ENCODE measurements around the gene AP3D1.
"Not testable (repeated sequence)": the region's sequence is repeated elsewhere in the genome, so short reads cannot be mapped to it uniquely, and the experiment has no call there.

AP3D1 gene

GRCh38 chr19:2089001-2089711 is 62.2 kb downstream of the AP3D1 start:
- Histone ChIP-seq H3K4me1 (ENCODE audit: control insufficient read depth in 5 of 5, insufficient read depth in 5 of 5, low read length in 5 of 5) (peaks cover 4 to 87% (median 61%) of the 10 kb centered on the region in 5 donors), H3K9me3 (ENCODE audit: control insufficient read depth in 5 of 5, low read length in 5 of 5) (no peaks in the 10 kb centered on the region), H3K36me3 (ENCODE audit: control insufficient read depth in 5 of 5, insufficient read depth in 5 of 5, low read length in 5 of 5) (peaks cover 0 to 7% (median 4%) of the 10 kb centered on the region in 5 donors), H3K27ac (ENCODE audit: low read depth, low read length) (peak overlapping the region; percentile 58), H3K27me3 (ENCODE audit: control insufficient read depth in 5 of 5, insufficient read depth in 4 of 5, low read length in 5 of 5) (no peaks in the 10 kb centered on the region), H3K9ac (ENCODE audit: low read length in 5 of 5) (no peak overlapping the region), H3K4me3 (ENCODE audit: low read depth in 1 of 5, low read length in 5 of 5) (no peak overlapping the region)

- H3K27ac ChIP-seq (ENCODE audit: low read depth, low read length), result no peak overlapping the region
- H3K4me3 ChIP-seq (ENCODE audit: low read depth in 1 of 5, low read length in 5 of 5), result no peak overlapping the region
- peak overlapping the region in 1 of 5 donors; percentile 4 for H3K9ac ChIP-seq (ENCODE audit: low read length in 5 of 5)
- H3K4me1 ChIP-seq (ENCODE audit: control insufficient read depth in 5 of 5, insufficient read depth in 5 of 5, low read length in 5 of 5), result peaks cover 3 to 85% (median 60%) of the 10 kb centered on the region in 5 donors
- no peaks in the 10 kb centered on the region for H3K9me3 ChIP-seq (ENCODE audit: control insufficient read depth in 5 of 5, low read length in 5 of 5)
- peaks cover 0 to 16% (median 8%) of the 10 kb centered on the region in 5 donors for H3K36me3 ChIP-seq (ENCODE audit: control insufficient read depth in 5 of 5, insufficient read depth in 5 of 5, low read length in 5 of 5)
- H3K27me3 ChIP-seq (ENCODE audit: control insufficient read depth in 5 of 5, insufficient read depth in 4 of 5, low read length in 5 of 5), result no peaks in the 10 kb centered on the region
These were observed 63.7 kb downstream of the AP3D1 start for GRCh38 chr19:2087621-2088100.

- not testable (repeated sequence) for H3K4me3 ChIP-seq (ENCODE audit: low read depth in 1 of 5, low read length in 5 of 5); H3K9ac ChIP-seq (ENCODE audit: low read length in 5 of 5); H3K27ac ChIP-seq (ENCODE audit: low read depth, low read length); H3K27me3 ChIP-seq (ENCODE audit: control insufficient read depth in 5 of 5, insufficient read depth in 4 of 5, low read length in 5 of 5); H3K9me3 ChIP-seq (ENCODE audit: control insufficient read depth in 5 of 5, low read length in 5 of 5)
- H3K4me1 ChIP-seq (ENCODE audit: control insufficient read depth in 5 of 5, insufficient read depth in 5 of 5, low read length in 5 of 5), result peaks cover 3 to 85% (median 64%) of the 10 kb centered on the region in 5 donors
- H3K36me3 ChIP-seq (ENCODE audit: control insufficient read depth in 5 of 5, insufficient read depth in 5 of 5, low read length in 5 of 5), result peaks cover 0 to 22% (median 13%) of the 10 kb centered on the region in 5 donors
These were observed 64.4 kb downstream of the AP3D1 start for GRCh38 chr19:2086695-2087620.

GRCh38 chr19:2084993-2085720 is 66.2 kb downstream of the AP3D1 start:
- peak overlapping the region; percentile 57 for H3K27ac ChIP-seq (ENCODE audit: low read depth, low read length)
- H3K36me3 ChIP-seq (ENCODE audit: control insufficient read depth in 5 of 5, insufficient read depth in 5 of 5, low read length in 5 of 5), result peaks cover 0 to 26% (median 22%) of the 10 kb centered on the region in 5 donors
- no peaks in the 10 kb centered on the region for H3K9me3 ChIP-seq (ENCODE audit: control insufficient read depth in 5 of 5, low read length in 5 of 5)
- H3K4me3 ChIP-seq (ENCODE audit: low read depth in 1 of 5, low read length in 5 of 5), result peak overlapping the region in 2 of 5 donors; percentile 40 to 44
- H3K4me1 ChIP-seq (ENCODE audit: control insufficient read depth in 5 of 5, insufficient read depth in 5 of 5, low read length in 5 of 5), result peaks cover 0 to 71% (median 55%) of the 10 kb centered on the region in 5 donors
- no peaks in the 10 kb centered on the region for H3K27me3 ChIP-seq (ENCODE audit: control insufficient read depth in 5 of 5, insufficient read depth in 4 of 5, low read length in 5 of 5)
- peak overlapping the region in 1 of 5 donors; percentile 17 for H3K9ac ChIP-seq (ENCODE audit: low read length in 5 of 5)

GRCh38 chr19:2083174-2083854 is 68.1 kb downstream of the AP3D1 start:
- H3K36me3 ChIP-seq (ENCODE audit: control insufficient read depth in 5 of 5, insufficient read depth in 5 of 5, low read length in 5 of 5), result peaks cover 0 to 45% (median 36%) of the 10 kb centered on the region in 5 donors
- H3K9ac ChIP-seq (ENCODE audit: low read length in 5 of 5), result peak overlapping the region in 1 of 5 donors; percentile 35
- H3K4me1 ChIP-seq (ENCODE audit: control insufficient read depth in 5 of 5, insufficient read depth in 5 of 5, low read length in 5 of 5), result peaks cover 0 to 55% (median 41%) of the 10 kb centered on the region in 5 donors
- H3K27me3 ChIP-seq (ENCODE audit: control insufficient read depth in 5 of 5, insufficient read depth in 4 of 5, low read length in 5 of 5), result no peaks in the 10 kb centered on the region
- H3K4me3 ChIP-seq (ENCODE audit: low read depth in 1 of 5, low read length in 5 of 5), result peak overlapping the region in 2 of 5 donors; percentile 30 to 39
- H3K27ac ChIP-seq (ENCODE audit: low read depth, low read length), result no peak overlapping the region
- H3K9me3 ChIP-seq (ENCODE audit: control insufficient read depth in 5 of 5, low read length in 5 of 5), result no peaks in the 10 kb centered on the region

GRCh38 chr19:2081873-2082810 is 69.2 kb downstream of the AP3D1 start:
- Histone ChIP-seq H3K4me3 (ENCODE audit: low read depth in 1 of 5, low read length in 5 of 5) (peak overlapping the region in 2 of 5 donors; percentile 0 to 30), H3K4me1 (ENCODE audit: control insufficient read depth in 5 of 5, insufficient read depth in 5 of 5, low read length in 5 of 5) (peaks cover 0 to 43% (median 32%) of the 10 kb centered on the region in 5 donors), H3K27me3 (ENCODE audit: control insufficient read depth in 5 of 5, insufficient read depth in 4 of 5, low read length in 5 of 5) (no peaks in the 10 kb centered on the region), H3K9ac (ENCODE audit: low read length in 5 of 5) (peak overlapping the region in 1 of 5 donors; percentile 5), H3K27ac (ENCODE audit: low read depth, low read length) (no peak overlapping the region), H3K36me3 (ENCODE audit: control insufficient read depth in 5 of 5, insufficient read depth in 5 of 5, low read length in 5 of 5) (peaks cover 0 to 57% (median 48%) of the 10 kb centered on the region in 5 donors), H3K9me3 (ENCODE audit: control insufficient read depth in 5 of 5, low read length in 5 of 5) (no peaks in the 10 kb centered on the region)

GRCh38 chr19:2080336-2080988 is 70.9 kb downstream of the AP3D1 start:
- no peak overlapping the region for H3K4me3 ChIP-seq (ENCODE audit: low read depth in 1 of 5, low read length in 5 of 5)
- no peaks in the 10 kb centered on the region for H3K27me3 ChIP-seq (ENCODE audit: control insufficient read depth in 5 of 5, insufficient read depth in 4 of 5, low read length in 5 of 5)
- H3K9ac ChIP-seq (ENCODE audit: low read length in 5 of 5), result no peak overlapping the region
- H3K9me3 ChIP-seq (ENCODE audit: control insufficient read depth in 5 of 5, low read length in 5 of 5), result no peaks in the 10 kb centered on the region
- peaks cover 0 to 73% (median 59%) of the 10 kb centered on the region in 5 donors for H3K36me3 ChIP-seq (ENCODE audit: control insufficient read depth in 5 of 5, insufficient read depth in 5 of 5, low read length in 5 of 5)
- H3K27ac ChIP-seq (ENCODE audit: low read depth, low read length), result no peak overlapping the region
- peaks cover 0 to 30% (median 26%) of the 10 kb centered on the region in 5 donors for H3K4me1 ChIP-seq (ENCODE audit: control insufficient read depth in 5 of 5, insufficient read depth in 5 of 5, low read length in 5 of 5)

- Histone ChIP-seq H3K9me3 (ENCODE audit: control insufficient read depth in 5 of 5, low read length in 5 of 5) (no peaks in the 10 kb centered on the region), H3K36me3 (ENCODE audit: control insufficient read depth in 5 of 5, insufficient read depth in 5 of 5, low read length in 5 of 5) (peaks cover 0 to 79% (median 64%) of the 10 kb centered on the region in 5 donors), H3K27me3 (ENCODE audit: control insufficient read depth in 5 of 5, insufficient read depth in 4 of 5, low read length in 5 of 5) (no peaks in the 10 kb centered on the region), H3K4me1 (ENCODE audit: control insufficient read depth in 5 of 5, insufficient read depth in 5 of 5, low read length in 5 of 5) (peaks cover 0 to 28% (median 20%) of the 10 kb centered on the region in 5 donors), H3K27ac (ENCODE audit: low read depth, low read length) (no peak overlapping the region), H3K9ac (ENCODE audit: low read length in 5 of 5) (no peak overlapping the region), H3K4me3 (ENCODE audit: low read depth in 1 of 5, low read length in 5 of 5) (no peak overlapping the region)
These were observed 71.5 kb downstream of the AP3D1 start for GRCh38 chr19:2079865-2080301.
